ENCODE measurements around the gene PXMP4.

PXMP4 gene

GRCh38 chr20:33681288-33681687, 38.8 kb downstream of the PXMP4 start:
- DNase-seq, result no peak

GRCh38 chr20:33680686-33681085, 39.4 kb downstream of the PXMP4 start:
- no peak for DNase-seq

GRCh38 chr20:33679758-33680485, 40.2 kb downstream of the PXMP4 start:
- no peak for DNase-seq

- no peak for DNase-seq
Observed at GRCh38 chr20:33677991-33678702, 42.0 kb downstream of the PXMP4 start.

- no peak for DNase-seq
Observed at GRCh38 chr20:33676652-33677645, 43.2 kb downstream of the PXMP4 start.

GRCh38 chr20:33676121-33676520, 44.0 kb downstream of the PXMP4 start:
- DNase-seq, result no peak

GRCh38 chr20:33675136-33675959, 44.8 kb downstream of the PXMP4 start:
- DNase-seq, result no peak

- no peak for DNase-seq
Observed at GRCh38 chr20:33674294-33675135, 45.6 kb downstream of the PXMP4 start, which contains the start of gene NECAB3. Gene NECAB3, minus strand, starts transcription at chr20:33674428. Its CDS starts 76 bp downstream, at chr20:33674352.

GRCh38 chr20:33673410-33674293, 46.5 kb downstream of the PXMP4 start:
- DNase-seq, result no peak

- no peak for DNase-seq
Observed at GRCh38 chr20:33673114-33673409, 47.0 kb downstream of the PXMP4 start.

- no peak for DNase-seq
Observed at GRCh38 chr20:33672426-33673113, 47.5 kb downstream of the PXMP4 start.

- DNase-seq, result no peak
Observed at GRCh38 chr20:33671573-33672288, 48.4 kb downstream of the PXMP4 start.

- DNase-seq, result no peak
Observed at GRCh38 chr20:33670715-33671499, 49.2 kb downstream of the PXMP4 start.

GRCh38 chr20:33669873-33670640, 50.1 kb downstream of the PXMP4 start:
- no peak for DNase-seq

- no peak for DNase-seq
Observed at GRCh38 chr20:33669224-33669623, 50.9 kb downstream of the PXMP4 start.

- DNase-seq, result no peak
Observed at GRCh38 chr20:33668466-33669155, 51.5 kb downstream of the PXMP4 start.

Measured in cerebellar nuclear complex (tissue), 1 donor.